Measurements from ENCODE around the gene RAPH1. TPM values are rescaled to one million over a fixed set of nuclear protein-coding genes. Genes with fewer than 3 reads are reported as not detected.

RAPH1 gene
- polyA plus RNA-seq, 3 donors, result 3.2 to 8.4 (median 7.4) TPM

DNA sequence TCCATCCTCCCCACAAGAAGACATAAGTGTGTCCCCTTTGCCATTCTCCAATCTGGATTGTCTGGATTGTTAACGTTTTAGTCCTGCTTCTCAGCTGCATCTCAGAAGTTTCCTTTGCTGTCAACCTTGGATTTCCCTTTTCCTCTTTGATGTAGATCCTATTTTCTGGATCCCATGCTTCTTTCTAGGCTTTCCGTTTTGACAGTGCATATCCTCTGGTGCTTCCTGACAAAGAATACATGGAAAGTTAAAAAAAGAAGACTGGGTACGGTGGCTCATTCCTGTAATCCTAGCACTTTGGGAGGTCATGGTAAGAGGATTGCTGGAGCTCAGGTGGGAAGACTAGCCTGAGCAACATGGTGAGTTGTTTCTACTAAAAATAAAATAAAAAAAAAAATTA, 180.1 kb downstream of the RAPH1 start:
- 73 to 82% (median 78%) methylated on average over 3 of the region's 3 CpGs for WGBS, 3 donors
- H3K27ac ChIP-seq (ENCODE audit: low read depth, low read length), result no peak overlapping the region

DNA sequence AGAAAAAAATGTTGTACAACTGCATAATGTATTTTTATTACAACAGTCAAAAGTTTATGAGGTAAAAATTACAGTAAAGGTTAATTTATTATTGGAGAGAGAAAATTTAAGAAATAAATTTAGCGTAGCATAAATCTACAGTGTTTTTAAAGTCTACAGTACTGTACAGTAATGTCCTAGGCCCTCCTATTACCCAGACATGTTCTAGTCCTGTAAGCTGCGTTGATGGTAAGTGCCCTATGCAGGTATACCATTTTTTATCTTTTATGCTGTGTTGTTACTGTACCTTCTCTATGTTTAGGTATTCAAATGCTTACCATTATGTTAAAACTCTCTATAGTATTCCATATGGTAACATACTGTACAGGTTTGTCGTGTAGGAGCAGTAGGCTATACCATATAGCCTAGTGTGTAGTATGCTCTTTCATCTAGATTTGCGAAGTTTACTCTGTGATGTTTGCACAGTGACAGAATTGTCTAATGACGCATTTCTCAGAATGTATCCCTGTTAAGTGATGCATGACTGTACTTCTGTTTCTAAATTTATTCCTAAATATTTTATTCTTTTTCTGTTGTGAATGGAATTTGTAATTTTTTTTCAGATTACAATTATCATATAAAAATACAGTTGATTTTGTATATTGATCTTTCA, 182.4 kb downstream of the RAPH1 start:
- WGBS, 3 donors, result 80 to 96% (median 92%) methylated on average over 5 of the region's 5 CpGs

GRCh38 chr2:203347375-203347774, 187.7 kb downstream of the RAPH1 start:
- WGBS, 3 donors, result 70 to 87% (median 79%) methylated on average over 4 of the region's 4 CpGs
- H3K27ac ChIP-seq (ENCODE audit: low read depth, low read length), result no peak overlapping the region

More for the DNA sequence above, 182.4 kb downstream of the RAPH1 start:
- no peak overlapping the region for H3K27ac ChIP-seq (ENCODE audit: low read depth, low read length)

DNA sequence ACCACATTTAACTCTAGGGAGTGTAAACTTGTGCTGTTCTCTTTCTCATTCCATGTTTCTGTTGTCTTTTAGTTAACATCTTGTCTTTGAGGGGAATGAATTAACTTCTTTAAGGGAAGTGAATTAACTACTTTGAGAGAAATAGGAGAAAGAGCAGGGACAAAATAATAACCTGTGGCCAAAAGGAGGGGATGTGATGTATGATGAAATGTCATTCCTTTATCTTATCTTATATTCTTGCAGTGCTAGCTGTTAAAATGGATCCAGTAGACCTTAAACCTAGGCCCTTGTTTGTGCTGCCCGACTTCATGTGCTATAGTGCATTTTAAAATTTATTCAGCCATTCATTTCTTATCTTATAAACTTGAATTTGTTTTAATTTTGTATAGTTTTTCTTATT, 188.5 kb downstream of the RAPH1 start:
- WGBS, 3 donors, result 78 to 90% (median 83%) methylated on average over 1 of the region's 1 CpG

DNA sequence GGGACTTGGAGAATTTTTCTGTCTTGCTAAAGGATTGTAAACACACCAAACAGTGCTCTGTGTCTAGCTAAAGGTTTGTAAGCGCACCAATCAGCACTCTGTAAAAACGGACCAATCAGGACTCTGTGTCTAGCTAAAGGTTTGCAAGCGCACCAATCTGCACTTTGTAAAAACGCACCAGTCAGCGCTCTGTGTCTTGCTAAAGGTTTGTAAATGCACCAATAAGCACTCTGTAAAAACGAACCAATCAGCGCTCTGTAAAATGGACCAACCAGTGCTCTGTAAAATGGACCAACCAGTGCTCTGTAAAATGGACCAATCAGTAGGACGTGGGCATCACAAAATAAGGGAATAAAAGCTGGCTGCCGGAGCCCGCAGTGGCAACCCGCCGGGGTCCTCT, 190.4 kb downstream of the RAPH1 start:
- no peak overlapping the region for H3K27ac ChIP-seq (ENCODE audit: low read depth, low read length)
- 95 to 98% (median 96%) methylated on average over 12 of the region's 12 CpGs for WGBS, 3 donors

More for the DNA sequence above, 188.5 kb downstream of the RAPH1 start:
- H3K27ac ChIP-seq (ENCODE audit: low read depth, low read length), result no peak overlapping the region

Other genes starting within 250 kb of the RAPH1 start
- 10 to 100 TPM in 2 of 3 donors, 1 to 10 TPM in 1; 5.7 to 12.4 (median 10.9) TPM for gene ABI2, start 206.9 kb downstream of the RAPH1 start, polyA plus RNA-seq
- 1 to 10 TPM in 1 of 3 donors, under 1 TPM in 2; 0.25 to 2.0 (median 0.59) TPM for gene CD28, start 171.3 kb upstream of the RAPH1 start, polyA plus RNA-seq